AG09319 (cell line): ENCODE results near the gene BMPER.

Source experiments
- DNase-seq: peaks from one replicate; pipeline ENCODE4 v3.0.0-alpha.2; 2010; ENCODE audit warnings: low read depth; ENCODE audit errors: extremely low read depth
- TF ChIP-seq, protein P1 (sequence below): IDR thresholded peaks from 2 replicates; pipeline ENCODE4 v1.5.1; 2011; ENCODE audit warnings: low read depth, mild to moderate bottlenecking, inconsistent platforms, low read length, moderate library complexity

BMPER gene

DNA sequence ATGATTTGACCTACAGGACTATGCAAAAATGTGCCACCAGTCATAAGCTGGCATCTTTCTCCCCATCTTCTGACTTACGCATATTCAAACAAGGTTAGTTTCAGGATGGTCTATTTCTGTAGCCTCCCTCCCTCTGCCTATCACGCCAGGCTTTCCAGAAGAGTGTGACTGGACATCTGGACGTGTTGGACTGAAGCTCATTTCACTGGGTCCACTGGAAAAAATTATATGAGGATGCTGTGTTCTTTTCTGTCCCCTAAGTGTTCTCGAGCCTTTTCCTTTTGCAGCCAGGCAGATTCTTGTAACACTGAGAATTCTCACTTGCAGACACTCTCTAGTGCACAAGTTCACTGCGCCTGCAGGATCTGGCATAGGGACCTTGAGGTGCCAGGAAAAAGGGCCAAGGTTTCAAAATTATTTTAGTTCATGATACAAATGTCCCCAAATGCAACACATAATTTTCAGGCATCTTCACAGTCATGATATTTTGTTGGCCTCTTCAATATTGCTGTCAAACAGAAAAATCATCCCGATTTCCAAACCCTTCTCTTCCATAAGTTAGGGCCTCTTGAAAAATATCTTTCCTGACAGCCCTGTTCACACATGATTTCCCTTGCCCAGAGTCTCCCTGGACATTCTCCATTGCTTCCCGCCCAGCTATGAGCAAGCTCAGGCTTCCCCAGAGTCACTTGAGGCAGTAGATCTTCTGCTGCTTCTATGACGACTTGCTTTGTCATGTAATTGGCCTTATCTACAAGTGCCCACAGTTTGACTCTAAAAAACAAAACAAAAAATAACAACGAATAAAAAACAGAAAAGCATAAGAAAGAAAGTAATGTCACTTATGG lies 170.4 kb downstream of the BMPER start:
- TF ChIP-seq, protein P1, sequence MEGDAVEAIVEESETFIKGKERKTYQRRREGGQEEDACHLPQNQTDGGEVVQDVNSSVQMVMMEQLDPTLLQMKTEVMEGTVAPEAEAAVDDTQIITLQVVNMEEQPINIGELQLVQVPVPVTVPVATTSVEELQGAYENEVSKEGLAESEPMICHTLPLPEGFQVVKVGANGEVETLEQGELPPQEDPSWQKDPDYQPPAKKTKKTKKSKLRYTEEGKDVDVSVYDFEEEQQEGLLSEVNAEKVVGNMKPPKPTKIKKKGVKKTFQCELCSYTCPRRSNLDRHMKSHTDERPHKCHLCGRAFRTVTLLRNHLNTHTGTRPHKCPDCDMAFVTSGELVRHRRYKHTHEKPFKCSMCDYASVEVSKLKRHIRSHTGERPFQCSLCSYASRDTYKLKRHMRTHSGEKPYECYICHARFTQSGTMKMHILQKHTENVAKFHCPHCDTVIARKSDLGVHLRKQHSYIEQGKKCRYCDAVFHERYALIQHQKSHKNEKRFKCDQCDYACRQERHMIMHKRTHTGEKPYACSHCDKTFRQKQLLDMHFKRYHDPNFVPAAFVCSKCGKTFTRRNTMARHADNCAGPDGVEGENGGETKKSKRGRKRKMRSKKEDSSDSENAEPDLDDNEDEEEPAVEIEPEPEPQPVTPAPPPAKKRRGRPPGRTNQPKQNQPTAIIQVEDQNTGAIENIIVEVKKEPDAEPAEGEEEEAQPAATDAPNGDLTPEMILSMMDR, result no peak
- no peak for DNase-seq

DNA sequence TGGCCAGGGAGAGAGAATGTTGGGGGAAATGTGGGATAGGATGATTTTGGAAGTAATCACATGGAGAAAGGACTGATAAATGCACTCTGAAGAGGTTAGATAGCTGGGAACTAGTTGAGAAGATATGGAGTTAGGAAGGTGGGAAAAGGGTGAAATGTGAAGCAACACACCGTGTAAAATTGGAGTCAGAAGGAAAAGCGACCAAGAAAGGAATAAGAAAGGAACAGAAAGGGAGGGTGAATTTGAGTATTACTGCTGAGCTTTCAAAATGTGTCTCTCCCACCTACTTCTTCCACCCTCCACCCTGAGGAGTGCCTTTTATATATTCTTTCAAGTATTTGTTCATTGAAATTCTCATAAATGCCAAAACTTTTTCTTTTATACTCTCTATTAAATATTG lies 171.8 kb downstream of the BMPER start:
- TF ChIP-seq, protein P1, result no peak
- DNase-seq, result no peak

DNA sequence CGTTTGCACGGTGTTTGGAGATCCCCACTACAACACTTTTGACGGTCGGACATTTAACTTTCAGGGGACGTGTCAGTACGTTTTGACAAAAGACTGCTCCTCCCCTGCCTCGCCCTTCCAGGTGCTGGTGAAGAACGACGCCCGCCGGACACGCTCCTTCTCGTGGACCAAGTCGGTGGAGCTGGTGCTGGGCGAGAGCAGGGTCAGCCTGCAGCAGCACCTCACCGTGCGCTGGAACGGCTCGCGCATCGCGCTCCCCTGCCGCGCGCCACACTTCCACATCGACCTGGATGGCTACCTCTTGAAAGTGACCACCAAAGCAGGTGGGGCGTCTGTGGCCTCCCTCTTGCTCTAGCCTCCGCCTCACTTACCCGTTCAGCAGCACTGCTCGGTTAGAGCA lies 173.5 kb downstream of the BMPER start:
- TF ChIP-seq, protein P1, result no peak
- no peak for DNase-seq

DNA sequence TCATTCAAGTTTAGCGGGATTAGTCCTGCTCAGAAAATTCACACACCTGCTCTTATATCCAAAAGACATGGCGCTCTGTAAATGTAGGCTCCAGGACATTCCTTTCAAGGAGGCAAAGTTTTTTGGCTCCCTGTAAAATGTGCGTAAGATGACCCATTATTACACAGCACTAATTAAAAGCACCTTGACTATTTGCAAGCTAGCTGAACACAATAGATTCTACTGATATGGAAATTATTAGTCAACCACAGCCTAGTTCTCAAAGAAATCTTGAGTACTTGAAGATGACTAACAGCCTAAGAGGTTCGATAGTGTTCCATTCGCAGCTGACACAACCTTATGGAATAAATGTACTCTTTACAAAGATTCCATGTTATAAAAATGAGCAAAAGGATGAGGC lies 175.2 kb downstream of the BMPER start:
- no peak for DNase-seq
- TF ChIP-seq, protein P1, result no peak

DNA sequence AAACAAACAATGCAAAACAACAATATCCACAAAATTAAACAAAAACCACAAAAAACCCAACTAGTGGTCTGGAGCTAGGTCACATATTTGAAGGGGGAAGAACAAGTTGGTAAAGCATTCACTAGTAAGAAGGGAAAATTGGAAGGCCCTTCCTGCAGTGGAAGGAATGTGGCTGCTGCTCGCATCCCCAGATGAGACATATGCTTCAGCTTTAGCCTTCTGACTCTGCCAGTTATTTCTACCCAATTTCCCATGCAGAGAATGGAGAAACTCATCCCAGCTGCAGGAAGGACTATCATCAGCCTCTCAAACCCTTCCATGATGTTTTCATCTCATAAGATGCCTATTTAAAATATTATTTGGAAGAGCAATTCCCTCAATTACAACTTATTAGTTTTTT lies 176.6 kb downstream of the BMPER start:
- DNase-seq, result no peak
- TF ChIP-seq, protein P1, result no peak

DNA sequence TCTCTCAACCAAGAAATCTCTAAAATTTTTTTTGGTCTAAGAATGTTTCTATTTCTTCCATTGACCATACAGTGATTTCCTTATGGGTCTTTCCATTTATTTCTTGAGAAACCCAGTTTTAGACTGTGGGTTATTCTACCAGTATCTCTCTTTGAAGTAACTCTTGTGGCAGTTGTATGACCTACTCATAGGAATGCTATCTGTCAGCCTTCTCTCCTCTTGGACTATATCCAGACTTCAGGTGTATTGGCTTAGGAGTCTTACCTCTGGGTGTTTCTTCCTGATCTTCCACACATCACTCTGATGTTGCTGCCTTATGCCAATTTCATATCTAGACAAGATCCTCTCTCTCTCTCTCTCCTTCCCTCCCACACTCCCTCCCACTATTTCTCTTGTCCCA lies 178.1 kb downstream of the BMPER start:
- DNase-seq, result no peak
- TF ChIP-seq, protein P1, result no peak

DNA sequence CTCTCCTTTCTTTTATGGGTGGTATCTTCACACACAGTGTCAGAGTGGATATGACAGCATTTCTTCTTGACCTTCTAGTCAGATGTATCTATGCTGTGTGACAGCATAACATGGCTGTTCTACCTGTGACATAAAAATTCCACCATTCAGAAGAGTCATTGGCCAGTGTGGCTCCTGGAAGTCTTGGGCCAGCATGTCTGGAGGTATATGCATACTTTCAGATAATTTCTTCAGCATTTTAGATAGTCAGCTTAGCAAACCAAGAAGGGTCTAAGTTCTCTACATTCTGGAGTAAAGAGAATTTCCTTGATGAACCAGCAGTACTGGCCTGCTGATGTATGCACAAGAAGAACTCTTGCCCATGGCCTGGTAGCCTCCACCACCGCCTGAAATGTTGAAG lies 179.3 kb downstream of the BMPER start:
- DNase-seq, result no peak
- TF ChIP-seq, protein P1, result no peak
